Effector memory CD8-positive, alpha-beta T cell (primary cell): Measurements from ENCODE around the gene ARFGAP1.
"Not testable (repeated sequence)": the region's sequence is repeated elsewhere in the genome, so short reads cannot be mapped to it uniquely, and the experiment has no call there.

Experiments used
- ATAC-seq: fragments of 150-1000 bp; cut with Tn5 transposase; replicated peaks from 2 replicates; pipeline ENCODE4 v1.10.0; 2021; ENCODE audit warnings: mild to moderate bottlenecking, moderate library complexity
- DNase-seq, 3 experiments: peaks; one replicate each; pipeline ENCODE4 v3.0.0; 2021
- H3K27ac Mint-ChIP-seq, 2 donors: one replicate each; pipeline ENCODE4 v1.8.0; 2022; ENCODE audit warnings: mild to moderate bottlenecking in 2 of 2, mixed read lengths in 2 of 2, moderate library complexity in 2 of 2
- H3K27me3 Mint-ChIP-seq, 2 donors: one replicate each; pipeline ENCODE4 v1.8.0; 2022; ENCODE audit warnings: mixed read lengths in 2 of 2
- H3K36me3 Mint-ChIP-seq: one replicate; pipeline ENCODE4 v1.8.0; 2022; ENCODE audit warnings: mild to moderate bottlenecking, moderate library complexity, mixed read lengths; ENCODE audit not compliant: insufficient read depth
- H3K4me1 Mint-ChIP-seq, 2 donors: one replicate each; pipeline ENCODE4 v1.8.0; 2022; ENCODE audit warnings: low read depth in 2 of 2, mixed read lengths in 2 of 2
- H3K4me3 Mint-ChIP-seq, 2 donors: one replicate each; pipeline ENCODE4 v1.8.0; 2022; ENCODE audit warnings: mild to moderate bottlenecking in 2 of 2, mixed read lengths in 2 of 2, moderate library complexity in 2 of 2
- H3K9me3 Mint-ChIP-seq, 2 donors: one replicate each; pipeline ENCODE4 v1.8.0; 2022; ENCODE audit warnings: mixed read lengths in 2 of 2

ARFGAP1 gene

DNA sequence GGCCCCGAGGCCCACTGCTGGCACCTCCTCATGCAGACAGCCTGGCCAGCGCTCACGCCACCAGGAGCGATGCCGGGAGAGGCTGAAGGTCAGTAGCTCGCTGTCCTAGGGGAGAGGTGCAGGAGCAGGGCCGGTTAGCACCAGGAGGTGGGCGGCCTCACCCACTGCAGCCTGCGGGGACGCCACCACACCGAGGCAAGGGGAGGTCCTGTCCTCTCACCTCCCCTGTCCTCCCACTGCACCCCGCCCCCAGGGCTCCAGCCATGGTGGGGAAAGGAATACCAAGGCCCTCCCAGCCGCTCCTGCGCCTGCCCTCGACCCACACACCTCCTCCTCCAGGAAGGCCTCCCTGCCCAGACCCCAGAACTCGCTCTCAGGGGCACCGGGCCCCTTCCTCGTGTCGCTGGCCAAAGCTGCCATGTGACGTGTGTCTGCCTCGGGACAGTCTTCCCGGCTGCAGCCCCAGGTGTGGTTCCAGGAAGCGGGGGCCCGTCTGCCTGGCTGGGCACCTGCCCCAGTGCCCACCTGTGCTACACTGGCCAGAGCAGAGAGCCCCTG lies 24.9 kb upstream of the ARFGAP1 start:
- H3K27ac Mint-ChIP-seq, result no peak overlapping the region
- H3K36me3 Mint-ChIP-seq, result no peaks in the 10 kb centered on the region
- no peak overlapping the region for H3K4me3 Mint-ChIP-seq
- DNase-seq (no peak), ATAC-seq (no peak)
- peaks cover 0 to 3% of the 10 kb centered on the region in 2 donors for H3K4me1 Mint-ChIP-seq
- H3K27me3 Mint-ChIP-seq, result peaks cover 49 to 86% of the 10 kb centered on the region in 2 donors
- no peaks in the 10 kb centered on the region for H3K9me3 Mint-ChIP-seq

DNA sequence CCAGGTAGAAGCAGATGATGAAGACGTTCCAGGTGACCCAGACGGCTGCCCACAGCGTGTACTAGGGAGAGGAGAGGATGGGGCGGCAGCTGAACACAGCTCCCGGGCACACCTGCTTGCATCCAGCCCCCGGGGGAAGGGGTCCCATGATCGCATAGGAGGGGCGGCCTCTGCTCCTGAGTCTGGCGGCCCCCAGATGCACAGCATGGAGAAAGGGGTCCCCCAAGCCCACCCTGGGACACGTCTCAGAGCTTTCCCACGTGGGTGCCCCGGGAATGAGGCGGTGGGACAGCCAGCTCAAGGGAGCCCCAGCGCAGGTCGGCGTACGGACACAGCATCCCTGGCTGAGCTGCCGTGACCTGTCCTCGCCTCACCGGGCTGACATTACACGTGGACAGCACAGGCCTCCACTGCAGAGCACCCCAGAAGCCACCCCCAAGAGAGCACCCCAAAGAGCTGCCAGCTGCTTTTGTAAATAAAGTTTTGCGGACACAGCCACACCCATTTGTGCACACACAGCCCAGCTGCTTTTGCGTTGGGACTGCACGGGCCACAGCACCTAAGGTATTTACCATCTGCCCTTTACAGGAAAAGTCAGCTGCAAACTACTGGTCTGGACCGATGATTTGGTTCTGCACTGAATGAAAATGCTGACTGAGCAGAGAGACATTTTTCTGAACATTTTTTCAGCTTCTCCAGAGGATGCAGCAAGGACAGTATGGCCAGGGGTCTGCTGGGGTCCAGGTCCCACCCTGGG lies 23.6 kb upstream of the ARFGAP1 start:
- H3K27ac Mint-ChIP-seq, result no peak overlapping the region
- no peak for DNase-seq
- no peak overlapping the region for H3K4me3 Mint-ChIP-seq
- no peaks in the 10 kb centered on the region for H3K36me3 Mint-ChIP-seq
- ATAC-seq, result no peak
- no peaks in the 10 kb centered on the region for H3K9me3 Mint-ChIP-seq
- H3K4me1 Mint-ChIP-seq, result peaks cover 4 to 7% of the 10 kb centered on the region in 2 donors
- peaks cover 53 to 87% of the 10 kb centered on the region in 2 donors for H3K27me3 Mint-ChIP-seq

DNA sequence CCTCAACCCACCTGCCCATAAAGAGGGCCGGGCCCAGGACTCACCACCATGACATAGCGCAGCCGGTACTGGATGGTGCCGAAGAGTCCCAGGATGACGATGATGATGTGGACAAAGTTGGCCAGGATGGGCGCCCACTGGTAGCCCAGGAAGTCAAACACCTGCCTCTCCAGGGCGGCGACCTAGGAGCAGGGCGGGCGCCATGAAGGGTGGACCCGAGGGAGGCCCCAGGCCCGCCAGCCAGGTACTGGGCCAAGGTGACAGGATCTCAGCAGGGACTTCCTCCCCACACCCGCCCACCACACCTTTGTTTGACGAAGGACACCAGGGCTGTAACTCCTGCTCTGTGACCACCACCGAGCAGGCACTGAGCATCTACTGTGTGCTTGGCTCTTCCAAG lies 22.7 kb upstream of the ARFGAP1 start:
- Mint-ChIP-seq H3K27ac (no peak overlapping the region), H3K27me3 (peaks cover 55 to 88% of the 10 kb centered on the region in 2 donors), H3K4me1 (peaks cover 4 to 9% of the 10 kb centered on the region in 2 donors), H3K4me3 (no peak overlapping the region), H3K36me3 (no peaks in the 10 kb centered on the region), H3K9me3 (no peaks in the 10 kb centered on the region)
- no peak for DNase-seq
- no peak for ATAC-seq

DNA sequence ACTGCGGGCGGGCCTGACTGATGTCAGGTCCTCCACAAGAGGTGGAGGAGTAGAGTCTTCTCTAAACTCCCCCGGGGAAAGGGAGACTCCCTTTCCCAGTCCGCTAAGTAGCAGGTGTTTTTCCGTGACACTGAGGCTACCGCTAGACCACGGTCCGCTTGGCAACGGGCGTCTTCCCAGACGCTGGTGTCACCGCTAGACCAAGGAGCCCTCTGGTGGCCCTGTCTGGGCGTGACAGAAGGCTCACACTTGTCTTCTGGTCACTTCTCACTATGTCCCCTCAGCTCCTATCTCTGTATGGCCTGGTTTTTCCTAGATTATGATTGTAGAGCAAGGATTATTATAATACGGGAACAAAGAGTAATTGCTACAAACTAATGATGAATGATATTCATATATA lies 21.3 kb upstream of the ARFGAP1 start:
- H3K36me3 Mint-ChIP-seq, H3K9me3 Mint-ChIP-seq, DNase-seq, H3K27ac Mint-ChIP-seq, ATAC-seq, H3K4me3 Mint-ChIP-seq: not testable (repeated sequence)
- Mint-ChIP-seq H3K27me3 (peaks cover 57 to 88% of the 10 kb centered on the region in 2 donors), H3K4me1 (peaks cover 4 to 12% of the 10 kb centered on the region in 2 donors)

DNA sequence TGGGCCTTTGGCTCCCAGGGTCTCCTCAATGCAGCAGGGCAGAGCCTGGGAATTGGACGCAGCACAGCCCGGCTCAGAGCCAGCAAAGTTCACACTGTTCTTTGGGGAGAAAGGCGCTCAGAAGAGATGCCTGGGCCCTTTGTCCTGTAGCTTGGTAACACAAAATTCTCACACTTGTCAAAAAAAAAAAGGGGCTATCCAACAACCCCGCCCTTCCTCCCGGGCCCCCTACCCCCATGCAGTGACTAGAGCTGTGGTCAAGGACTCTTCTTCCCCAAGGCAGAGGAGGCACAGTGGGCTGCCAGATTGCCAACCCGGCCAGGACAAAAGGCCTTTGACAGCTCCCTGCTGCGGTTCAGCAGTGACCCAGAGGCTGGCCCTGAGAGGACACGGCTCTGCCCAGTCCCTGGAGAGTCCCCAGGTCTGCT lies 20.3 kb upstream of the ARFGAP1 start:
- Mint-ChIP-seq H3K27ac (no peak overlapping the region), H3K4me3 (peak overlapping the region in 1 of 2 donors; percentile 22), H3K9me3 (no peaks in the 10 kb centered on the region), H3K4me1 (peaks cover 4 to 12% of the 10 kb centered on the region in 2 donors), H3K27me3 (peaks cover 65 to 90% of the 10 kb centered on the region in 2 donors), H3K36me3 (no peaks in the 10 kb centered on the region)
- DNase-seq, result no peak
- no peak for ATAC-seq

DNA sequence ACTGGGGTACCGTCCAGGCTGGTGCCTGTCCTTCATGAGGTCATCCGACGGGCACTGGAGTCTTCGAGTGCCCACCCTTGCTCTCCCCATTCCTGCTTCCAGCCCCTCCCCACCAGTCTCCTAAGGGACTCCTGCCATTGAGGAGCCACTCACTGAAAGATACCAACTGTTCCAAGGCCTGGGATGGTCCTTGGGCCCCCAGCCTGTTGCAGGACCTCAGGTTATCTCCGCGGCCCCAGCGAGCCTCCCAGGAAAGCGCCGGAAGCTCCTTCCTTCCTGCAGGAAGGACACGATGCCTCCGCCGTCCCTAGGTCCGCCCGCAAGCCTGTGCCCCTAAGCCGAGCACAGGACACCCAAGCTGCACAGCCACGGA lies 19.6 kb upstream of the ARFGAP1 start:
- ATAC-seq, result no peak
- Mint-ChIP-seq H3K9me3 (no peaks in the 10 kb centered on the region), H3K4me3 (peak overlapping the region; percentile 18 to 22), H3K36me3 (no peaks in the 10 kb centered on the region), H3K4me1 (peaks cover 4 to 12% of the 10 kb centered on the region in 2 donors), H3K27me3 (peaks cover 71 to 92% of the 10 kb centered on the region in 2 donors), H3K27ac (no peak overlapping the region)
- DNase-seq, result no peak

DNA sequence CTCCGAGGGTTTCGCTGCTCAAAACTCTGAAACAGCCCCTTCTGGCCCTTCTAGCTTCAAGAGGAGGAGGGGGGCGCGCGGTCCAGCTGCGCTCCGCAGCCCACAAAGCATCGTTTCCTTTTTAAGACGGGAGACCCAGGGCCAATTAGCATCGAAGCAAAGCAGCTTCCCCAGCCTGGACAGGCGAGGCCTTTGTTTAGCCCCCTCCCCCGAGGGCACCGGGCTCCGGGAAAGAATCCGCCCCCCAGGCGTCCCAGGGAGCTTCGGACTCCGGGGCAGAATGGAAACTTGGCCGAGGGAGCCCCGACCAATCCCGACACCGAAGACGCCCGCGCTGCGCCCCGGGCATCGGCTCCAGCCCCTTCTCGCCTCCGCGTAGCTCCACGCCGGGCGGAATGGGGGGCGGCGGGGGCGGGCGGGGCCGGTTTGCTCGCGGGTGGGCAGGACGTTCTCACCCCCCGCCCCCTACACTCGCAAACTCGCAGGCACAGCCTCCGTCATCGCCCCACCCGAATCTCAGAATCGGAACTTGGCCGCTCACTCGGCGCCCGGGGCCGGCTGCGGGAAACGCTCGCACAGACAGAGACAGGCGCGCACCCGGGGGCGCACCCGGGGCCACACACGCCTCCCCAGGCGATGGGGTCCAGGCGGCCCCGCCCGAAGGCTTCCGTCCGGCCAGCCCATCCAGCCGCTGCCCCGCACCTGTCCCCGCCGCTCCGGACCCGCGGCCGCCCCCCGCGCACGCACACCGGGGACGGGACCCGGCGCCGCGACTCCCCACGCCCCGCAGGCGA lies 19.0 kb upstream of the ARFGAP1 start:
- Mint-ChIP-seq H3K4me3 (peak overlapping the region; percentile 18 to 22), H3K27ac (no peak overlapping the region), H3K4me1 (peaks cover 4 to 12% of the 10 kb centered on the region in 2 donors), H3K9me3 (no peaks in the 10 kb centered on the region), H3K27me3 (peaks cover 69 to 92% of the 10 kb centered on the region in 2 donors), H3K36me3 (no peaks in the 10 kb centered on the region)
- DNase-seq, result no peak
- no peak for ATAC-seq

DNA sequence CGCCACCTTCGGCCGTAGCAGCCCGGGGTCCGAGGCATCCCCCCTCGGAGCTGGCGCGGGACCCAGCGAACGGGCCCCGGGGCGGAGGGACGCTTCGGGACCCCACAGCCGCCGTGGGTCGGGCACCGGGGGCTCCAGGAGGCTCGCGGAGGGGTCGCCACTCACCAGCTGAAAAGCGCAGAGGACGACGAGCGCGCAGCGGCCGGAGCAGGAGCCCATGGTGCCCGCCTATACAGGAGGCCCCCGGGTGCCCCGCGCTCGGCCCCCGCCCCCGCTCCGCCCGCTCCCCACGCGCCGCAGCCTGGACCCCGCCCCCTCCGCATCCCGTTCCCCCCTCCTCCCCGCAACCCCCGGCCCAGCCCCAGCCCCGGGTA lies 18.4 kb upstream of the ARFGAP1 start, which contains the start of gene NKAIN4:
Gene NKAIN4 (minus strand): TSS at position 232 of the 374 bp plus-strand sequence. CDS start 13 bp downstream, at position 219.
- Mint-ChIP-seq H3K27me3 (peaks cover 67 to 91% of the 10 kb centered on the region in 2 donors), H3K36me3 (no peaks in the 10 kb centered on the region), H3K9me3 (no peaks in the 10 kb centered on the region), H3K4me3 (peak within 1 kb of the TSS; percentile 18 to 48), H3K27ac (no peak within 1 kb of the TSS), H3K4me1 (peaks cover 4 to 12% of the 10 kb centered on the region in 2 donors)
- DNase-seq (no peak), ATAC-seq (no peak)

DNA sequence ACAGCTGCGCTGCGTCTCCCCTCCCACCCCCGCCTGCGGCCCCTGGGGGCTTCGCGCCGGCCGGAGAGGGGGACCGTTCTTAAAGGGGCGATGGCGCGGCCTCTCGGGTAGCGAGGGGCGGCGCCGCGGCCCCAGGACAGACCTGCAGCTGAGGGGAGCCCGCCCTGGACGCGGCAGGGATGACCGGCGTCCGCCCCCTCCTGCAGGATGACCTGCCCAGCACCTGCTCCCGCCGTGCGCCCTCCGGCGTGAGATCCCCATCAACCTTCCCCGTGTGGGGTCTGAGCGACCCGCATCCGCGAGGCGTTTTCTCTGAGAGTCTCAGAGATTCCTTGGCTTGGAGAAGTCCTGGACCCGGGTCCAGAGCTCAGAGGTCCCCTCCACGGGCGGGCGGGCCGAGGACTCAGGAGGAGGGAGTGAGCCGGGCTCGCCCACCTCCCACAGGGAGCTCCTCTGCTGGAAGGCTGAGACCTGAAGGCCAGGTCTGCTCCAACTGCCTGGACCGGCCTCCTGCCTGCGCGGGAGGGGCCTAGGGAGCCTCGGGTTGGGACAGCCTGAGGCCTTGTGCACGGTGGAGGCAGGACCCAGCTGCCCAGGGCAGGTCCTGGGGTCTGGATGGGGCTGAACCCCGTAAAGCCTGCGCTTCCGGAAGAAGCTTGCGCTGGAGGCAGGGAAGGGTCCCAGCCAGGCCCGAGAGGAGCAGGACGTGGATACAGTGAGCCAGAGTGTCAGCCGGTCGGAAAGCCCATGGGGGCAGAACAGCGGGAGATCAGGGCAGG lies 17.8 kb upstream of the ARFGAP1 start:
- no peak overlapping the region for H3K27ac Mint-ChIP-seq
- H3K9me3 Mint-ChIP-seq, result no peaks in the 10 kb centered on the region
- DNase-seq (no peak), ATAC-seq (no peak)
- peaks cover 65 to 91% of the 10 kb centered on the region in 2 donors for H3K27me3 Mint-ChIP-seq
- peaks cover 4 to 12% of the 10 kb centered on the region in 2 donors for H3K4me1 Mint-ChIP-seq
- H3K36me3 Mint-ChIP-seq, result no peaks in the 10 kb centered on the region
- H3K4me3 Mint-ChIP-seq, result peak overlapping the region in 1 of 2 donors; percentile 48

DNA sequence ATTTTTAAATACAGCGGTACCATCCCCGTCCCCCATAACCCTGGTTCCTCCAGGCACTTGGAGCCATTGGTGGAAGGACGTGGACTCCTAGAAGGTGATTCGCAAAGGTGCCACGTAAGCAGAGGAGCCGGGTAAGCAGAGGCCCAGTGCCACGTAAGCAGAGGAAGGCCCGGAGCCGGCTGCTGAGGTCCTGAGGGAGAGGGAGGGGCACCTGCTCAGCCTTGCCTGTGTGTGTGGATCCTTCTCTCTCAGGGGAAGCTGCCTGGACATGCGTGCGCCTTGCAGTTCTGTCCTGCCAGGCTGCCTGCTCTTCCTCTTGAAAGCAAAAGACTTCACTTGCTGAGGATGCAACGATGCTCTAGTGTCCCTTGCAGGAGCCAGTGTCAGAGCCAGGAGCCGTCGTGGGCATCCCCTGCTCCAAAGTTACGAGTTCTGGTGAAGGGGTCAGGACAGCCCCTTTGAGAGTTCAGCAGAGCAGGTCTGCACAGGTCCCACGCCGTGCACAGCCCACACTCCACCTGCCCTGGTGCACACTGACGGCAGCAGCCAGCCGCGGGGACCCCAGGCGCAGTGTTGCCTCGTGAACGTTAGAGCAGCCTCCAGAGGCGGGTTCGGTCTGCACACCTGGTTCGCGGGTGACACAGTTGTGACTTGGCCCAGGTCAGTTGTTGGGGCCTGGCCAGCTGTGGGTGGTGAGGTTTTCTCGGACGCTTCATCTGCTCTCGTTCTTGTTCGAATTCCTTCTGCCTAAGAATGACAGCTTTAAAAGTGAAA lies 16.5 kb upstream of the ARFGAP1 start:
- Mint-ChIP-seq H3K9me3 (no peaks in the 10 kb centered on the region), H3K4me3 (no peak overlapping the region), H3K27me3 (peaks cover 60 to 89% of the 10 kb centered on the region in 2 donors), H3K36me3 (no peaks in the 10 kb centered on the region), H3K4me1 (peaks cover 4 to 12% of the 10 kb centered on the region in 2 donors), H3K27ac (no peak overlapping the region)
- DNase-seq (no peak), ATAC-seq (no peak)

DNA sequence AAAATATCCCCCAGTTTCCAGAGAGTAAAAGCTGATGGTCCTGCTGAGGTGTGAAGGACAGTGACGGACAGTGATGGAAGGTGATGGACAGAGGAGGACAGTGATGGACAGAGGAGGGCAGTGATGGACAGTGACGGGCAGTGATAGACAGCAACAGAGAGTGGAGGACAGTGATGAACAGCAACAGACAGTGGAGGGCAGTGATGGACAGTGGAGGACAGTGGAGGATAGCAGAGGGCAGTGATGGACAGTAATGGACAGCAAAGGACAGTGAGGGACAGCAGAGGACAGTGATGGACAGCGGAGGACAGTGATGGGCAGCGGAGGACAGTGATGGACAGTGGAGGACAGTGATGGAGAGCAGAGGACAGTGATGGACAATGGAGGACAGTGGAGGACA lies 15.7 kb upstream of the ARFGAP1 start:
- no peak for DNase-seq
- peaks cover 55 to 86% of the 10 kb centered on the region in 2 donors for H3K27me3 Mint-ChIP-seq
- peaks cover 4 to 12% of the 10 kb centered on the region in 2 donors for H3K4me1 Mint-ChIP-seq
- H3K4me3 Mint-ChIP-seq, result no peak overlapping the region
- H3K9me3 Mint-ChIP-seq, result no peaks in the 10 kb centered on the region
- H3K36me3 Mint-ChIP-seq, result no peaks in the 10 kb centered on the region
- no peak for ATAC-seq
- peak overlapping the region in 1 of 2 donors; percentile 45 for H3K27ac Mint-ChIP-seq

DNA sequence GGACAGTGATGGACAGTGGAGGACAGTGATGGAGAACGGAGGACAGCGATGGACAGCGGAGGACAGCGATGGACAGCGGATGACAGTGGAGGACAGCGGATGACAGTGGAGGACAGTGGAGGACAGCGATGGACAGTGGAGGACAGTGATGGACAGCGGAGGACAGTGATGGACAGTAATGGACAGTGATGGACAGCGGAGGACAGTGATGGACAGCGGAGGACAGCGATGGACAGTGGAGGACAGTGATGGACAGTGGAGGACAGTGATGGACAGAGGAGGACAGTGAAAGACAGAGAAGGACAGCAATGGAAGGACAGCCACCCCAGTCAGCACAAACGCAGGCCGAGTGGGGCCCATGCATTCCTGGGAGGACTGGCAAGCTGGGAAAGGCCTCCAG lies 15.0 kb upstream of the ARFGAP1 start:
- Mint-ChIP-seq H3K4me1 (peaks cover 8 to 15% of the 10 kb centered on the region in 2 donors), H3K36me3 (no peaks in the 10 kb centered on the region), H3K27ac (no peak overlapping the region), H3K9me3 (no peaks in the 10 kb centered on the region), H3K27me3 (peaks cover 48 to 86% of the 10 kb centered on the region in 2 donors), H3K4me3 (no peak overlapping the region)
- no peak for DNase-seq
- no peak for ATAC-seq
